SIG-M5 (cell line): ENCODE data around the gene NEK3.
"Not testable (repeated sequence)": the region's sequence is repeated elsewhere in the genome, so short reads cannot be mapped to it uniquely, and the experiment has no call there.

Experiments
- DNase-seq: peaks from one replicate; lab custom pipeline; 2025; lab: John Stamatoyannopoulos, UW

Gene NEK3

DNA sequence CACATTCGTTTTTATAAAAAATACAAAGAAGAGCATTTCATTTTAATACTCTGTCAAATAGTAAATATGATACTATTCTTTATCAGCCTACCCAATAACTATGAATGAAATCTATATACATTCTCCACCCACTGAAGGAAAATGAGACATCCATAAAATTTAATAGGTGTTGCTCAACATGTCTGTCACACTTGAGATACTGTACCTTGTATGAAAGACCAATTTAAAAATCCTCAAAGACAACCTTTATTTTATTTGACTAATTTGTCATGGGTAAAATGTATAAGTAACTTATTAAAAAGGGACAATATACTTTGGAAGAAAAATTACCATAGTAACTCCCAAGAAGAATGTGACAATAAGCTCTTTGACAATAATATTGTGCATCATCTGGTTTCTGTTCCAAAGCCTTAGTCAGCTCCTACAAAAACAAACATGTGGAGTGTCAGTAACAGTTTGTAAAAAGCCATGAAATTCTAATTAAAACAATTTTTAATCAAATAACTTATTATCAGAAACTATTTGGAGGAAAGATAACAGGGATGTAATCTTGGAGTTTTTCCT lies 11.5 kb upstream of the NEK3 start:
- DNase-seq, result not testable (repeated sequence)

GRCh38 chr13:52169839-52170238 lies 10.4 kb upstream of the NEK3 start:
- DNase-seq, result no peak

DNA sequence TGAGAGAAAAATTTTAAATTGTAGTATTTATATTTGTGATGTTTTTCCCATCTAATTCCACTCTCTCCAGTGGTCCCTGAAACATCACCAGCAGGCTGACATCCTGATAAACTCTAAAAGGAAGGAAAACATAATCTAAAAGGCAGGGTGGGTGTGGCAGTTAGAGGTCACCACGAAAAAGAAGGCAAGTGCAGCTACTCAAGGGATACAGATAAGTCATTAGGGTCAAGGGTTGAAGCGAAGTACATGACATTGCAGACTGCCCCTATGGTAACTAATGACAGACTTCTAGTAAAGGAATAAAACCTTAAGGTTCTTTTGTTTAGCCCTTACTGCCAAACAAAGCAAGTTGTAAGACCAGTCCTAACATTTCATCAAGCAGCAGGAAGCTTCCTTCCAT lies 6.0 kb upstream of the NEK3 start:
- no peak for DNase-seq

DNA sequence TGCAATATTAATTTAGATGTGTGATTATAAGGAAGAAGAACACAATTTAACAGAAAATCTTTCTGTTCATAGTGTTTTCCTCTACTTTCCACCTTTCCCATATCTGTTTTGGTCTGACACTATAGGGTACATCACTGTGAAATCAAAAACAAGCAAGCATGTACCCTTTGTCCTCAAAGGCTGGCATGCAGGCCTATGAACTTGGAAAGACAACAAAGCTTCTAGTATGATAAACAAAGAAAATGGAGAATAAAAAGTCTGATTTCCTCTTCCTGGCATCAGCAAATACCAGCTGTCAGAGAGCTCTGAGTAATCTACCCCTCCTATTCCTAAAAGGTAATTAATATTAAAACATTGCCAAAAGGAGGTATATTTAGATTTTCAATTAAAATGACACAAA lies 5.6 kb upstream of the NEK3 start:
- no peak for DNase-seq

- not testable (repeated sequence) for DNase-seq
These were observed 4.5 kb upstream of the NEK3 start for GRCh38 chr13:52163878-52164277.

DNA sequence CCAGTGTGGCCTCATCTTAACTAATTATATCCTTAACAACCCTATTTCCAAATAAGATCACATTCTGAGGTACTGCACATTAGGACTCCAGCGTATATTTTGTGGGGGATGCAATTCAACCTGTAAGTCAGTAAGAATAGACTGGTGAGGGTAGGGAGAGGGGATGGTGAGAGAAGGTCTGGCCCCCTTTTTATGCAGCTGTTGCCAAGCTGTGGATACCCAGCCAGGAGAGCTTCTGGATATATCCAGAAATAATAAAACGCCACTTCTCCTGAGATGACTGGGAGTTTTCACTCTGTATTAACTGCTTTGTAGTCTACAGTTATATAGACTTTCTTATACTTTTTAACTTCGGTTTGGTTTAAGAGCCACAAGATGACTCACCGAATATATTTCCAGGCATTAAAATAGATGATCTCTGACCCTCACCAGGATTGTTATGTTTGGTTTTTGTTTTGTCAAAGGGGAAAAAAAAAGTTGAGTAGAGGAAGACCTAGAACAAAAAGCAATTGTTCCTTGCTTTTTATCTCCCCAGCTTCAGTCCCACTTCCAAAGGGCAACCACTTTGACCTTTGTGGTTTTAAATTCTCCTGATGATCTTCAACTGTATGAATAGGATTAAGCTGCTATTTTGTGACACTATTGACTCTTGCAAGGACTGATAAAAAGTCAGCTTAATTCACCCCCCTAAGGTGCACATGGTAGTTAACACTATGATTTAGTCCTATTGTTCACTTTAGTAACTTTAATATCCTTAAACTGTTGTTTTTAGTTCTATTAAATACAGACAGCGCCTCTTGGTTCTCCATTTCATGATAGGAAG lies 3.1 kb upstream of the NEK3 start:
- no peak for DNase-seq

- no peak for DNase-seq
These were observed 1.8 kb upstream of the NEK3 start for GRCh38 chr13:52161181-52161646.

DNA sequence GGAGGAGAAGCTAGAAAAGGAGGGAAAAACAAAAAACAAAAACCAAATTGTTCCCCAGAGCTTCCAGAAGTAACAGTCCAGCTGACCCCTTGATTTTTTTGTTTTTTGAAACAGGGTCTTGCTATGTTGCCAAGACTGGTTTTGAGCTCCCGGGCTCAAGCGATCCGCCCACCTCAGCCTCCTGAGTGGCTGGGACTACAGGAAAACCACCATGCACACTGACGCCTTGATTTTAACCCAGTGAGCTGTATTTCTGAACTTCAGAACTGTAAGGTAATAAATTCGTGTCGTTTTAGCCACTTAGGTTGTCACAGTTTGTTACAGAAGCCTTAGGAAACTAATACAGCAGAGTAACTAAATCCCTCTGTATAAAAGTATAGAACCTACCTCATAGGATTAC lies 1.1 kb upstream of the NEK3 start:
- no peak for DNase-seq

- no peak for DNase-seq
These were observed 656 bp upstream of the NEK3 start for GRCh38 chr13:52160053-52160452.

- no peak for DNase-seq
These were observed 703 bp downstream of the NEK3 start for GRCh38 chr13:52158629-52159158.

DNA sequence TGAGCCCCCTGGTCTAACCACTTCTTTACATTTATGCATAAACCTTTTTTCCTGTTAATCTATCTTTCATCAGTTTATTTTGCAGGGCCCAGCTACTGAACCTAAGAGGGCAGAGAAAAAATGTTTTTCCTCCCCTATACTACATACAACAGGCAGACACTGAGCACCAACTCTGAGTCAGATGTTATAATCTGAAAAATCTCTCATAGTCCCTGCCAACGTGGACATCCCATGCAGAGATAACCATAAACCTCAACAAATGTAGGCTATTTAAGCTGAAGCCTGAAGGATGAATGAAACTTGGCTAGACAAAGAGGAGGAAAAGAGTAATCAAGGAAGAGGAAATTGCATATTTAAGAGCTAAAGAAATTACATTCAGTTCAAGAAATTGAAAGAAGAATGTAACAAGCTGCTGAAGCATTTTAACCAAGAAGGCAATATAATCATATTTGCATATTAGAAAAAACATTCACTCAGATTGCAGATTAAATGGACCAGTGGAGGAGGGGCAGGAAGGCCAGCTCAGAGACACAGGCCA lies 2.6 kb downstream of the NEK3 start:
- DNase-seq, result no peak

GRCh38 chr13:52155177-52155576 lies 4.2 kb downstream of the NEK3 start:
- no peak for DNase-seq

GRCh38 chr13:52147225-52147624 lies 12.2 kb downstream of the NEK3 start:
- no peak for DNase-seq

- no peak for DNase-seq
These were observed 18.1 kb downstream of the NEK3 start for GRCh38 chr13:52141299-52141698.

DNA sequence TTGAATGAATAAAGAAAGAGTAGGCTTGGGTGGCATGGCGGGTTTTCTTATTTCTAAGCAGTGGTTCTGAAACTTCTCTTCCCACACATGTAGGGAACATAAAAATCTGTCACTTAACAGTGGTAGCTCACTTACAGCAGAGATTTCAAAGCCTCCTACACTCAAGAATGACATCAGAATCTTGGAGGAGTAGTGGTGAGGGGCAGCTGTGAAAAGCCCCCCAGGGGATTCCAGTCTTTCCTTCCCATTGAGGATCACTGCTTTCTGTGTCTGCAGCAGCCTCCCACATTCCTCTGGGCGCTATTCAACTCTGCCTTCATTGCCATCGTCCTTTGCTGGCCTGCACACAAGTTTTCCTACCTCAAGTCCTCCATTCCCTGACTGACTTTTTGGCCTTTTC lies 21.9 kb downstream of the NEK3 start:
- DNase-seq, result no peak

DNA sequence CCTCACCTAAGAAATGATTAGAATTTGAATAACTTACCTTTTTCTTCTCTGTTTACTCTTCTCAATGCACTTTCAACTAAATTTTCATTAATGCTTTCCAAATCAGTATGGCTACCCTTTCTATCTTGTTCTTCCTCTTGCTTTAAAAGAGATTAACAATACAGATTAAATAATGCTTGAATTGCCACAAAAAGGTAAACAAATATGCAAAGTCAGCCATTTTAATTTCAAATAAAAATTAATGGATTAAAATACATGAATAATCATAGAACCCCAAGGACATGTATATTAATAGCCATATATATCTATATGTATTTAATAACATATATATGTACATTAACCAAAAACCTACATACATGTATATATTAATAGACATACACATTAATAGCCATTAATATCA lies 22.6 kb downstream of the NEK3 start:
- no peak for DNase-seq

- DNase-seq, result no peak
These were observed 28.8 kb downstream of the NEK3 start for GRCh38 chr13:52130641-52131040.

- DNase-seq, result no peak
These were observed 30.4 kb downstream of the NEK3 start, which contains the start of gene NEK5 for GRCh38 chr13:52128714-52129700. TSS of gene NEK5 (minus strand) at chr13:52129073. CDS start at chr13:52127482, 1,591 bp downstream.

DNA sequence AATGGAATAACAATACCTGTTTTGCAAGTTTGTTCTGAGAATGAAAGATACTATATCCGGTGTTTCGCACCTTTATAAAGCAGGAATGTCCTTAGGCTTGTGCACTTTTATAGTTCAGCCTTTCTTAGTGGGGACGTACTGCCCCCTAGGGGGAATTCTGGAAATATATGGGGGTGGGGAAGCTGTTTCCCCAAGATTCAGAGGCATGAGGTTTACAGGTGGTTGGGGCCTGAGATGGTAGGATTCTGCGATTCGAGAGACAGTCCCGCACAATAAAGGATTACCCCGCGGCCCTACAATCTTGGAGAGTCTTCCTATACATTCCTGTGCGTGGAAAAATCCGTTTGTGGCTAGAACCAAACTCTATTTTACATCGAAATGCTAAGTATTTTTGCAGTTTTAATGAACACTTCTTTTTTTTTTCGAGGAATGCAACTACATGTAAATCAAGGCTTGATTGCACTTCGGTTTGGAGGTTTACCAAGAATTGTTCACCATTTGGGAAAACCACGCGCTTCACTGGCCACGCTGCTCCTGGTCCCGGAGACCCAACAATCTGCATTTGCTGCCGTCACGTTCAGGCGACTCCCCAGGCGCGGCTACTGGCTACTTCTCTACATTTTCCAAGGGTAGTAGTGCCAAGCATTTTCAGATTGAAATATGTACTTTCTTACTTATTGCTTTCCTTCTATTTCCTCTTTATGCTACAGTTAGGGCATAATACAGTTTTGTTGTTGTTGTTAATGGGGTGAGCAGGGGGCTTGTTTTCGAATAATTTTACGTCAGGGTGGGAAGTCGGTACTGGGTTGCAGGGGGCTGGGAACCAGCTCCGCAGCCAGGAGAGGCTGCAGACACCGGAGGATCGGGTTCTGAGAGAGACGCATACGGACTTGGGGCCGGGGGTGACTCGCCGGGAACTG lies 31.4 kb downstream of the NEK3 start:
- DNase-seq, result no peak

GRCh38 chr13:52127378-52127777 lies 32.0 kb downstream of the NEK3 start:
- no peak for DNase-seq

GRCh38 chr13:52125547-52125946 lies 33.9 kb downstream of the NEK3 start:
- no peak for DNase-seq
